Lower leg skin (tissue), 3 donors: ENCODE results near the gene TSR3.

Source experiments
- CTCF ChIP-seq, 3 donors: fragments of 450-650 bp; IDR thresholded peaks; one replicate each; pipeline ENCODE4 v1.5.1; 2016; ENCODE audit warnings: antibody characterized with exemption in 3 of 3, mild to moderate bottlenecking in 3 of 3, moderate library complexity in 2 of 3
- POLR2A ChIP-seq, 2 donors: fragments of 450-650 bp; IDR thresholded peaks; one replicate each; pipeline ENCODE4 v1.6.1; 2016 to 2017; ENCODE audit warnings: antibody characterized with exemption in 2 of 2, mild to moderate bottlenecking in 1 of 2, moderate library complexity in 1 of 2

- TF ChIP-seq CTCF (IDR thresholded peaks at IDR 0.05) (no peak), POLR2A (IDR thresholded peaks at IDR 0.05) (no peak)
These were observed 47.3 kb upstream of the TSR3 start for GRCh38 chr16:1398826-1399581.
